ENCODE data around the gene CUL4A. TPM values are rescaled to one million over a fixed set of nuclear protein-coding genes. Genes with fewer than 3 reads are reported as not detected.

The CUL4A gene
- total and polyA plus RNA-seq, 2 donors (not counting 3 experiments of a cell fraction or from before 2014, with no cell fraction given): 37.9 to 80.0 TPM

DNA sequence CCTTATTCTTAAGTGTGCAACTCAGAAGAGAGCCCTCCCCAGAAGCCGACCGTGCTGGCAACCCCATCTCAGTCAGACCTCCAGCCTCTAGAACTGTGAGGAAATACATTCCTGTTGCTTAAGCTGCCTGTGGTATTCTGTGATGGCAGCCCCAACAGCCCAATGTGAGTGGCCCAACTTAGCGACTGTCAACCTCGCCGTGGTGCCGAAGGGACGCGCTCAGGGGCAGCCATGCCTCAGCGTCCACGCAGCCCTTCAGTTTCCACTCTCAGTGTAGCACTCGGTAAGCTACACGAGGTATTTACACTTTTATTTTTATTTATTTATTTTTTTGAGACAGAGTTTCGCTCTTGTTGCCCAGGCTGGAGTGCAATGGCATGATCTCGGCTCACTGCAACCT, 32.6 kb upstream of the CUL4A start:
- Histone ChIP-seq H4K20me1 (replicated peaks; ENCODE audit: control insufficient read depth, extremely low read depth, insufficient read depth, low read length) (no peaks in the 10 kb centered on the region), H3K9me3 (replicated peaks; ENCODE audit: control insufficient read depth, insufficient read depth, low read length) (no peaks in the 10 kb centered on the region), H3K79me2 (ENCODE audit: control insufficient read depth, insufficient read depth, low read length) (no peaks in the 10 kb centered on the region), H3K4me1 (ENCODE audit: control insufficient read depth, extremely low read depth, insufficient read depth, low read length) (peaks cover 14% of the 10 kb centered on the region), H3K4me2 (ENCODE audit: insufficient read depth, low read length) (no peak overlapping the region), H3K36me3 (ENCODE audit: control insufficient read depth in 2 of 2, extremely low read depth in 1 of 2, insufficient read depth in 2 of 2, low read length in 2 of 2) (peaks cover 16 to 23% of the 10 kb centered on the region in 2 experiments), H3K9ac (replicated peaks; ENCODE audit: extremely low read depth, insufficient read depth, low read length) (no peak overlapping the region), H3K4me3 (replicated peaks in 1 of 3; ENCODE audit: insufficient read depth in 1 of 3, low read depth in 1 of 3, low read length in 3 of 3) (no peak overlapping the region), H2AFZ (ENCODE audit: low read depth, low read length) (no peak overlapping the region), H3K27me3 (ENCODE audit: control insufficient read depth in 2 of 2, insufficient read depth in 2 of 2, low read length in 2 of 2) (no peaks in the 10 kb centered on the region), H3K27ac (ENCODE audit: insufficient read depth, low read depth, low read length) (no peak overlapping the region), H3K9me1 (replicated peaks; ENCODE audit: control insufficient read depth, extremely low read depth, insufficient read depth, low read length) (no peaks in the 10 kb centered on the region)
- ChIA-PET POLR2A (no interaction called here), CTCF (interaction anchor here (2.2 kb wide), 1 partner anchor 10 kb away, joined by 8 read pairs; no protein-coding TSS in a partner anchor)
- DNase-seq (ENCODE audit: low read depth, low spot score) (no peak), FAIRE-seq (no peak)
- BruUV-seq (replicated peaks): no TSS peak
- dilution Hi-C loops (cut with MboI; ENCODE audit: extremely low pct_ligation_motif_present, low sequenced_read_pairs): no loop called here
- TF ChIP-seq POLR2A (IDR thresholded peaks at IDR 0.05; ENCODE audit: low read depth, low read length): no peak
- TF ChIP-seq, protein P1, sequence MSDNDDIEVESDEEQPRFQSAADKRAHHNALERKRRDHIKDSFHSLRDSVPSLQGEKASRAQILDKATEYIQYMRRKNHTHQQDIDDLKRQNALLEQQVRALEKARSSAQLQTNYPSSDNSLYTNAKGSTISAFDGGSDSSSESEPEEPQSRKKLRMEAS (IDR thresholded peaks at IDR 0.05; ENCODE audit: insufficient read depth, insufficient read length): no peak
- TF ChIP-seq FOS (IDR thresholded peaks at IDR 0.05; ENCODE audit: borderline replicate concordance, insufficient read depth, low read length): no peak
- TF ChIP-seq, protein P2, sequence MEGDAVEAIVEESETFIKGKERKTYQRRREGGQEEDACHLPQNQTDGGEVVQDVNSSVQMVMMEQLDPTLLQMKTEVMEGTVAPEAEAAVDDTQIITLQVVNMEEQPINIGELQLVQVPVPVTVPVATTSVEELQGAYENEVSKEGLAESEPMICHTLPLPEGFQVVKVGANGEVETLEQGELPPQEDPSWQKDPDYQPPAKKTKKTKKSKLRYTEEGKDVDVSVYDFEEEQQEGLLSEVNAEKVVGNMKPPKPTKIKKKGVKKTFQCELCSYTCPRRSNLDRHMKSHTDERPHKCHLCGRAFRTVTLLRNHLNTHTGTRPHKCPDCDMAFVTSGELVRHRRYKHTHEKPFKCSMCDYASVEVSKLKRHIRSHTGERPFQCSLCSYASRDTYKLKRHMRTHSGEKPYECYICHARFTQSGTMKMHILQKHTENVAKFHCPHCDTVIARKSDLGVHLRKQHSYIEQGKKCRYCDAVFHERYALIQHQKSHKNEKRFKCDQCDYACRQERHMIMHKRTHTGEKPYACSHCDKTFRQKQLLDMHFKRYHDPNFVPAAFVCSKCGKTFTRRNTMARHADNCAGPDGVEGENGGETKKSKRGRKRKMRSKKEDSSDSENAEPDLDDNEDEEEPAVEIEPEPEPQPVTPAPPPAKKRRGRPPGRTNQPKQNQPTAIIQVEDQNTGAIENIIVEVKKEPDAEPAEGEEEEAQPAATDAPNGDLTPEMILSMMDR (IDR thresholded peaks at IDR 0.05; ENCODE audit: extremely low read depth in 1 of 2, insufficient read depth in 1 of 2, low read depth in 1 of 2, low read length in 2 of 2): no peak
- no peak for TF ChIP-seq GATA2 (IDR thresholded peaks at IDR 0.05; ENCODE audit: insufficient read depth, insufficient read length, low read depth, low read length)
- TF ChIP-seq POLR2AphosphoS5 (IDR thresholded peaks at IDR 0.05; ENCODE audit: insufficient read depth, low read depth, low read length): no peak
- TF ChIP-seq MYC (IDR thresholded peaks at IDR 0.05; ENCODE audit: low read depth, low read length): no peak
- no peak for TF ChIP-seq JUN (IDR thresholded peaks at IDR 0.05; ENCODE audit: borderline replicate concordance, insufficient read depth, insufficient read length, low read depth)
- no peak for TF ChIP-seq EZH2 (IDR thresholded peaks at IDR 0.05; ENCODE audit: borderline replicate concordance, low read depth, low read length, severe bottlenecking)
- intact Hi-C loops (cut with micrococcal nuclease): no loop called here

Data from endothelial cell of umbilical vein (primary cell).